Stimulated activated CD4-positive, alpha-beta T cell treated with anti-CD3 and anti-CD28 coated beads, Interleukin-12 subunit alpha, Interleukin-12 subunit beta, amount 100 ng/mL, for 4 hours (primary cell): ENCODE data around the gene TMEM19.
"Not testable (repeated sequence)": the region's sequence is repeated elsewhere in the genome, so short reads cannot be mapped to it uniquely, and the experiment has no call there.

Source experiments
- DNase-seq: peaks from one replicate; pipeline ENCODE4 v3.0.0-alpha.2; 2020

The TMEM19 gene

GRCh38 chr12:71666259-71666658, 19.6 kb upstream of the TMEM19 start:
- no peak for DNase-seq

DNA sequence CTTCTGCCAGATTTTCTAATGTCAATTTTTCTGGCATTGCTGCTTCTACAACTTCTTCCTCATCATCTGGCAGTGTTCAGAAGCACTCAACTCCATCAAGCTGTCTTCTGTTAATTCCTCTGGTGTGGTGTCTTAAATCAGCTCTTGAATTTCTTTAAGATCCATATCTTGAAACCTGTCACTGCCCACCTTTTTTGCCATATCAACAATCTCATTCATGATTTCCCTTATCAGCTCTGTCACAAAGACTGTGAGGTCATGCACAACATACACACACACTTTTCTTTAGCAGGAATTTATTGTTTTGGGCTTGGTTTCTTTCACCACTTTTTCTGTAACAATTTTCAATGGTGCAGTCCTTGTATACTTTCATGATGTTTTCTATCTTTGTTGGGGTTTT, 14.6 kb upstream of the TMEM19 start:
- DNase-seq, result no peak

DNA sequence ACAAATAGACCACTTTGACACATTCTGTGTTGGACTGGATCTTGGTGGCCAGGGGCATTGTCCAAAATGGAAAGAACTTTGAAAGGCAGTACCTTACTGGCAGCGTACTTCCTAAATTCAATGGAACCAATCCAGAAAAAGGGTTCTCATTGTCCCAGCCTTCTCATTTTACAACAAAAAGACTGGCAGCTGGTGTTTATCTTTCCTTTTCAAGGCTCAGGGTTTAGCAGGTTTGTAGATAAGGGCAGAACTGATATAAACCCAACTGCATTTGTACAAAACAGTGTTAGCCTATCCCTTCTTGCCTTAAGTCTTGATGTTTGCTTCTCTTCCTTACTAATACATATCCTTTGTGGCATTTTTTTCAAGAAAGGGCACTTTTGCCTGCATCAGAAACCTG, 14.1 kb upstream of the TMEM19 start:
- DNase-seq, result no peak

DNA sequence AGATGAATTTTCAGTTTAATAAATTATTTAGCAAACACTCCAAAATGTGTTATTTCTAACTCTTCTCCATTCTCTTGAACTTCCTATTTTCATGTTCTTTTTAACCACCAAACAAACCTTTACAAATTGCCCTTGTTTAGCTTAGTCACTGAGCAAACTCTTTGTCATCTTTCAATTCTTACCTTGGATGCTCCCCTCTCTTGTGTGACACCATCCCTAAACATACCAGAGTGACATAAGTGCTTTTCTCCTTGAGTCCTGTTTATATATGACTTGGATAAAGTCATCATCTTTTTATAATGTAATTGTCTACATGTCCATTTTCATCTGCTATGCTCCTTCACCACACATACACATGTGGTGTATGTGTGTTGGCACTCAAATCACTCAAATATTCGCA, 3.4 kb upstream of the TMEM19 start:
- no peak for DNase-seq

GRCh38 chr12:71683633-71684032, 2.2 kb upstream of the TMEM19 start:
- DNase-seq, result no peak

DNA sequence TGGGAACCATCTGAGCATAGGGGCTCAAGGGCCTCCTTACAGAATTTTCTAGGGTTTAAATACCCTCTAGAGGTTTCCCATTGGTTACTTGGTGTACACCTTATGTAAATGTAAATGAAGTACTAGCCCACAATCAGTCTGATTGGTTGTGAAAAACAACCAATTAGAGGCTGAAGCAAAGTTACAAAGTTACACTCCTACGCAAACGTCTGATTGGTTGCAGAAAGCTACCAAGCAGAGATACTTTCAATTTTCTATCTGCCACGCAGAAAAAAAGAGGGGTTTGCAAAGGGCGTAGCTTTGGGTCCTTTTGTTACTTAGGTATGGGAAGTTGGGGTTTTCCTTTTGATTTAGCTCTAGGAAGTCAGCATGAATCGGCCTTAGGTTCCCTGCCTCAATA, 1.8 kb upstream of the TMEM19 start:
- no peak for DNase-seq

DNA sequence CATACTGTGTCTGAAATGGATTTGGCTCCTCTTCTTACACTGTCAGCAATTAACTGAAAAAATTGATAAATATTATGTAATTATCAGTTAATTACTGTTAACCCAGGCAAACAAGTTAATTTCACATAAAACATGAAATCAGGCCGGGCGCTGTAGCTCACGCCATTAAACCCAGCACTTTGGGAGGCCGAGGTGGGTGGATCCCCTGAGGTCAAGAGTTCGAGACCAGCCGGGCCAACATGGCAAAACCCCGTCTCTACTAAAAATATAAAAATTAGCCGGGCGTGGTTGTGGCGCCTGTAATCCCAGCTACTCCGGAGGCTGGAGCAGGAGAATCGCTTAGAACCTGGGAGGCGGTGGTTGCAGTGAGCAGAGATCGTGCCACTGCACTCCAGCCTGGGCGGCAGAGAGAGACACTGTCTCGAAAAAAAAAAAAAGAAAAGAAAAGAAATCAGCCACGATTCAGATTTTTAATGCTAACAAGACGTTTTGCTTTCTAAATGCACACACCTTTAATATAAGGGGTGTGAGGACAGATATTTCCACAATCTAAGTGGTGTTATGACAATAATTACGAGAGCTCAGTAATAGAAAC, 473 bp upstream of the TMEM19 start:
- no peak for DNase-seq

DNA sequence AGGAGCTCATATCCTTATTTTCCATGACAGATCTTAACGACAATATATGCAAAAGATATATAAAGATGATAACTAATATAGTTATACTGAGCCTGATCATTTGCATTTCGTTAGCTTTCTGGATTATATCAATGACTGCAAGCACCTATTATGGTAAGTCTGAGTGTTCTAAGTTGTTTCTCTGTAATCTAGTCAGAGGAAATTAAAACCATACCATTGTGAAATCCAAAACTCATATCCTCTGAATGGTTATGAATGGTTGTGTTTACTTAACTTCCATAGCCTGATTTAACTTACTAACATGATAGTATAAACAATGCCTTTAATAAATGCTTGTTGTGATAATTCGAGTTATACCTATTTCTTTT, 760 bp downstream of the TMEM19 start:
- DNase-seq, result no peak

DNA sequence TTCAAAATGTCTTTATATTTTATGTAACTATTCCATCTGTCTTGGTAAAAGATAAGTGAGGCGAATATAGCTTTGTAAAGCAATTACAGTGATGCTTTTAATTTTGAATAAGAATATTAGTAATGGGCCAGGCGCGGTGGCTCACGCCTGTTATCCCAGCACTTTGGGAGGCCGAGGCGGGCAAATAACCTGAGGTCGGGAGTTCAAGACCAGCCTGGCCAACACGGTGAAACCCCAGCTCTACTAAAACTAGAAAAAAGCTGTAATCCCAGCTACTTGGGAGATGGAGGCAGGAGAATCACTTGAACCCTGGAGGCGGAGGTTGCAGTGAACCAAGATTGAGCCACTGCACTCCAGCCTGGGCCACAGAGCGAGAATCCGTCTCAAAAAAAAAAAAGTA, 1.3 kb downstream of the TMEM19 start:
- DNase-seq, result not testable (repeated sequence)

DNA sequence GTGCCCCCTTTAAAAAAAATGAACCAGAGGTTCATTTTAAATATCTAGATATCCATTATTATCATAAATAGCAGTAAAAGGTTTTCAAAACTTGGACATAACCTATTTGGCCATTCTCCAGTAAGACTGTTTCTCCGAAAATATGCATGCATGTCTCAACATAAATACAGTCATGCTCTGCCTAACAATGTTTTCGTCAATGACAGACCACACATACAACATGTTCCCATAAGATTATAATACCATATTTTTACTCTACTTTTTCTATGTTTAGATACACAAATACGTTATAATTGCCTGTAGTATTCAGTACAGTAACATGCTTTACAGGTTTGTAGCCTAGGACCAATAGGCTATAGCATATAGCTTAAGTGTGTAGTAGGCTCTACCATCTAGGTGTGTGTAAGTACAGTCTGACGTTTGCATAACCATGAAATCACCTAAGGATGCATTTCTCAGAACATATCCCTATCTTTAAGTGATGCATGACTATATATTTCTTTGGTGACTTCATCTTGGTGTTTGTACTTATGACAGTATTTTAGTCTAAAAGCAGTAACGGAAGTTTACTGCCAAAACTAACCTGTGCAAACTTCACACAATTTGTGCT, 3.2 kb downstream of the TMEM19 start:
- no peak for DNase-seq

DNA sequence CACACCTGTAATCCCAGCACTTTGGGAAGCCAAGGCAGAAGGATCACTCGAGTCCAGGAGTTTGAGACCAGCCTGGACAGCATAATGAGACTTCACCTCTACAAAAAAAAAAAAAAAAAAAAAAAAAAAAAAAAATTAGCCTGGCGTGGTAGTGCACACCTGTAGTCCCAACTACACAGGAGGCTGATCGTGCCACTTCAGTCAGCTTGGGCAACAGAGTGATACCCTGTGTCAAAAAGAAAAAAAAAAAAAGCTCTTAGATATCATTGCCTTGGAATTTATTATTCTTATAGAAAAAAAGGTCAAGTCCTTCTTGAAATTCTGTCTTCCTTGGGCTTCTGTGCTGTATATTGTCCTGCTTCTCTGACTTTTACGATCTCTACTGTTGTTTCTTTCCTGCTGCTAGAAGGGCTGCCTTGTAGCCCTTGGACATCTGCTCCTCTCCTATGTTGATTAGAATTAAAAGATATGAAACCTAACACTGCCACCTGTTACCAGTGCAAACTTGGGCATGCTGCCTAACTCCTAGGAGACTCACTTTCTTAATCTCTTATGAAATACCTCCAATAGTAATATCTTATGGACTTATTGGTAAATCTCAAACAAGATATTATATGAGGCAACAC, 5.7 kb downstream of the TMEM19 start:
- no peak for DNase-seq

GRCh38 chr12:71693126-71693525, 7.2 kb downstream of the TMEM19 start:
- DNase-seq, result no peak

GRCh38 chr12:71693651-71694050, 7.8 kb downstream of the TMEM19 start:
- not testable (repeated sequence) for DNase-seq

- no peak for DNase-seq
Observed at GRCh38 chr12:71694099-71694820, 8.4 kb downstream of the TMEM19 start.

GRCh38 chr12:71695782-71696181, 9.9 kb downstream of the TMEM19 start:
- no peak for DNase-seq

GRCh38 chr12:71702181-71702580, 16.3 kb downstream of the TMEM19 start:
- not testable (repeated sequence) for DNase-seq

DNA sequence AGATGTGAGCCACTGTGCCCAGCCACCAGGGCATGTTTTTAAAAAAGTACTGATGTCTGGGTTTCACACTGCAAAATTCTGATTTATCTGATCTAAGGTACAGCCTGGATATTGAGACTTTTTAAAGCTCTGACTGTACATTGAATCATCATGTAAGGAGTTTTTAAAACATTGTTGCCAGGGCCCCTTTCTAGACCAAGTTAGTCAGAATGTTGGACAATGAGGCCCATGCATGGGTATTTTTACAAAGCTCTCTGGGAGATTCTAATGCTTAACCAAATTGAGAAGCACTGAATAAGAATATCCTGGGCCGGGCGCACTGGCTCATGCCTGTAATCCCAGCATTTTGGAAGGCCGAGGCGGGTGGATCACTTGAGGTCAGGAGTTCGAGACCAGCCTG, 16.7 kb downstream of the TMEM19 start:
- no peak for DNase-seq

DNA sequence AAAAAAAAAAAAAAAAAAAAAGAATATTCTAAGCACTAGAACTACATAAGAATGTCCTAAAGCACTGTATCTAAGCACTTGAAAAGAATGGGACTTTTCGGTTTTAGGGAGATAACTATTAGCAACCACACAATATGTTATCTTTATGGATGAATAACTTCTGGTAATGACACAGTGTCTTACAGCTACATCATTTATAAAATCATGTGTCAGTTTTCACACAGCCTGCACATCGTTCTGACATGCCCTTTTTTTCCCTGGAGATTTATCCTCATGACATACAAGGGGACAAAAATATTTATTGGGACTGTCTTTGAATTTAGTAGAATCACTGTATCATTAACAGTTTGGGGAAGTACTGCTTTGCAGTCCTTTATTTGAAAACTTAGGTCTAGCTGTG, 17.3 kb downstream of the TMEM19 start:
- no peak for DNase-seq

DNA sequence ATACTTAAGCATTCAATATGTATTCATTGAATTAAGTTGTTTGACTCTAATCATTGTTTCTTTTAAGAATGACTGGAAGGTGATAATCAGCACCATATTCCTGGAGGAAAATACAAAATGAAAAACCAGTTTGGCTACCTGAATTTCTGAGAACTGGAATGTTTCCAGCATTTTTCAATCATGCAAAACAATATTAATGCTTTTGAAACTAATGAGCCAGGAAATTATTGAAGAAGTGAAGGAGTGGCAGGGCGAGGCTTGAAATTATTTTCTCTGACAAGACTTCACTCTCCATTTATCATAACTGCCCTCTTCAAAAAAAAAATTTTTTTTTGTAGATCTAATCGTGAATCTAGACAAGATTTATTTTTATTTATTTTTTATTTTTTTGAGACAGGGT, 19.0 kb downstream of the TMEM19 start:
- DNase-seq, result no peak

DNA sequence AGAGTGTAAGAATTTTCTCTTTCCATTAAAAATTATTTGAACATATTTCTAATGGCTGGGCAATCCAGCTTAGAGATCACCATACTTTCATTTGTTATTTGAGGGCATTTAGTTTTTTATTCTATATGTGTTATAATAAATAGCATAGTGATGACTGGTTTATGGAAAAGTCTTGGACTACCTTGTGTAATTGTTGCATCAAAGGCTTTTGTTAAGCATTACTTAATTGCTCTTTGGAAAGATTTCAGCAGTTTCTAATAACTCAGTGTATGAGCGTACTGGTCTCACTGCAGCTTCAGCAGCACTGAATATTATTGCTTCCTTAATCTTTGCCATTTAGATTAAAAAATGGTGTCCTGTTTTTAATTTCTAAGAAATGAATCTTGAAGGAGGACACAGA, 22.8 kb downstream of the TMEM19 start:
- DNase-seq, result no peak

GRCh38 chr12:71710276-71711125, 24.6 kb downstream of the TMEM19 start:
- no peak for DNase-seq

- no peak for DNase-seq
Observed at GRCh38 chr12:71718611-71719010, 32.7 kb downstream of the TMEM19 start.
